HG03280 (cell line): ENCODE data around the gene CREB5.

Source experiments
- ATAC-seq: cut with Tn5 transposase; IDR thresholded peaks from one replicate; pipeline ENCODE4 v1.9.1; 2021; ENCODE audit warnings: mild to moderate bottlenecking, moderate library complexity; ENCODE audit not compliant: unreplicated experiment

Gene CREB5

DNA sequence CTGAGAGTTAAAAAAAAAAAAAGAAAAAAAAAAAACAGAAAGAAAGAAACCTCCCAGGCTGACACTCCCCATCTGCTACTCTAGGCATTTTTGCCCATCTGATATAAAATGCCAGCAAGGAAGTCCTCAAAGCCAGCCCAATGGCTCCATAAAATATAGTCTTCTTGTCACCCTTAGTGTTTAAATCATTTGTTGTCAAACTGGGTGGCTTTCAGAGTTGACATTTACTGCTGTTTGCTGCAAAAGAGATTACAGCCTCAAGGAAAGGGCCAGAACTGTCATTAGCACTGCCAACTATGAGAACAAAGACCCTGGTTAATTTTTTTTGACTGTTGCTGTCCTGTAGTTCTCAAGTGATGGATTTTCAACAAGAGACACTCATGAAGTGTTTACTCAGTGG, 459.3 kb downstream of the CREB5 start:
- no peak for ATAC-seq

DNA sequence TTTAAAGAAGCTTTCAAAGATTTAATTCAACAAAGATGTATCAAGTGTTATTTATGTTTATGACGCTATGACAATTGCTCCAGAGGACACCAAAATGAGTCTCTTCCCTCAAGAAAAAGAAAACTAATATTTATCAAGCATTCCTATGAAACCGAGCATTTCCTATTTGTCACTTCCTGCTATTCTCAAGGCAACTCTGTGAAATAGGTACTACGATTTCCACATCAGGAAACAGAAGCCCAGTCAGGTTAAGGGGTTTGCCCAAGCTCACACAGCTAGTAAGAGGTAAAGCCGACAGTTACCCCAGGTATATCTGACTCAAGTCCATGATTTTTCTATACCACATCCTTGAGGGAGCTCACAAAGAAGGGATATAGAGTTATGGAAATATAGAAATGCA, 459.9 kb downstream of the CREB5 start:
- ATAC-seq, result no peak

DNA sequence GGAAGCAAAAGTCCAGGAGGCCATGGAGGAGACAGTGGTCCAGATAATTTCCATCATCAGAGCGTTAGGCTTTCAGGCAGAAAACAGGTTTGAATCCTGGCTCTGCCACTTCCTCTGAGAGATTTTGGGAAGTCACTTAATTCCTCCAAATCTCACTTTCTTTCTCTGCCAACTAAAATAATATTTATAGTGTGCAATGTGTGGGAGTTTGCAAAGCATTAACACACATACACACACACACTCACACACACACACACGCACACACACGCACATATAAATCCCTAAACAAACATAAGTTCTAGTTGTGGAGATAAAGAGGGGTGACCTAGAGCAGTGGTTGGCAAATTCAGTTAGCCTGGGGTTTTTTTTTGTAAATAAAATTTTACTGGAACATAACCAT, 461.0 kb downstream of the CREB5 start:
- no peak for ATAC-seq

DNA sequence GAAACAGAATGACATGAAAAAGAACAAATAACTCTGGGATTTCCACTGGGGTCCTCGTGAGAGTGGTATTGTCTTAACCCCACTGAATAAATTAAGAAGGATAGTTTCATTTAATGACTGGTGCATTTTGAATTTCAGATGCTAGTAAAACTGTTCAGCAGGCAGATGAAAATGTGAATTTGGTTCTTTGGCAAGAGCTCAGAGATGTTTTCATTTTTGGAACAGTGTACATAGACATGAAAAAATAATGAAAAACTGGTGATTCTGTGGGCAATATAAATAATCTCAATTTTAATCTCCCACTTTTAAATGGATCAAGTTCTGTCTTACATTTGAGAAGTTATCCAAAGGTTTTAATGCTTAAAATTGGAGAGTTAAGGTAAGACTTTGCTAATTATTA, 461.7 kb downstream of the CREB5 start:
- ATAC-seq, result no peak
